Nephron (organoid): Measurements from ENCODE around the gene SHROOM2.

Experiments
- H3K27ac Mint-ChIP-seq, 3 experiments: 2 replicates each; pipeline ENCODE4 v1.8.0; 2020; ENCODE audit warnings: mixed read lengths in 3 of 3, mild to moderate bottlenecking in 2 of 3, moderate library complexity in 1 of 3
- H3K27me3 Mint-ChIP-seq: 2 replicates; pipeline ENCODE4 v1.8.0; 2021; ENCODE audit warnings: low read depth, mild to moderate bottlenecking, moderate library complexity, mixed read lengths
- H3K36me3 Mint-ChIP-seq: 2 replicates; pipeline ENCODE4 v1.8.0; 2020; ENCODE audit warnings: low read depth, mixed read lengths
- H3K4me1 Mint-ChIP-seq: 2 replicates; pipeline ENCODE4 v1.8.0; 2020; ENCODE audit warnings: mixed read lengths
- H3K4me3 Mint-ChIP-seq, 3 experiments: 2 replicates each; pipeline ENCODE4 v1.8.0; 2020; ENCODE audit warnings: mild to moderate bottlenecking in 3 of 3, mixed read lengths in 3 of 3, moderate library complexity in 2 of 3
- H3K9me3 Mint-ChIP-seq: 2 replicates; pipeline ENCODE4 v1.8.0; 2020; ENCODE audit warnings: mixed read lengths
- TF ChIP-seq, protein P1 (sequence below), 3 experiments: fragments of 200-600 bp; sonication (generic); IDR thresholded peaks; one replicate each; pipeline ENCODE4 v1.5.0; 2021; ENCODE audit warnings: antibody characterized with exemption in 3 of 3; ENCODE audit not compliant: unreplicated experiment in 3 of 3

The SHROOM2 gene

DNA sequence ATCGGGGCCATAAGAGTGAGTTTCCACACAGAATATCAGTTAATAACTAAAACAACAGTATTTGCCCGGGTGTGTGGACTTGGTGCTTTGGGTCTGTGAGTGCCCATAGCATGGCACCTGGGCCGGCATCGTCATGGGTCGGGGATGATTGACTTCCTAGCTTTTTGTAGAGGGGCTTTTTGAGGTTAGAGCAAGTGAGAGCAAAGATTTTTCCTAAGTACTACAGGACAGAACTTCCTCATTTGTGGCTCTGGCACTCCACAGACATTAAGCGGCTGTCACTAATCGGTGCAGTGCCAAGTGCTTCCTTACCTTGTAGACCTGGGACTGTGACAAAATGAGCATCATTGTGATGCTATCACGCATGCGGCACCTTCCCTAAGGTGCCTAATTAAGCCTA lies 81.0 kb downstream of the SHROOM2 start:
- TF ChIP-seq, protein P1, sequence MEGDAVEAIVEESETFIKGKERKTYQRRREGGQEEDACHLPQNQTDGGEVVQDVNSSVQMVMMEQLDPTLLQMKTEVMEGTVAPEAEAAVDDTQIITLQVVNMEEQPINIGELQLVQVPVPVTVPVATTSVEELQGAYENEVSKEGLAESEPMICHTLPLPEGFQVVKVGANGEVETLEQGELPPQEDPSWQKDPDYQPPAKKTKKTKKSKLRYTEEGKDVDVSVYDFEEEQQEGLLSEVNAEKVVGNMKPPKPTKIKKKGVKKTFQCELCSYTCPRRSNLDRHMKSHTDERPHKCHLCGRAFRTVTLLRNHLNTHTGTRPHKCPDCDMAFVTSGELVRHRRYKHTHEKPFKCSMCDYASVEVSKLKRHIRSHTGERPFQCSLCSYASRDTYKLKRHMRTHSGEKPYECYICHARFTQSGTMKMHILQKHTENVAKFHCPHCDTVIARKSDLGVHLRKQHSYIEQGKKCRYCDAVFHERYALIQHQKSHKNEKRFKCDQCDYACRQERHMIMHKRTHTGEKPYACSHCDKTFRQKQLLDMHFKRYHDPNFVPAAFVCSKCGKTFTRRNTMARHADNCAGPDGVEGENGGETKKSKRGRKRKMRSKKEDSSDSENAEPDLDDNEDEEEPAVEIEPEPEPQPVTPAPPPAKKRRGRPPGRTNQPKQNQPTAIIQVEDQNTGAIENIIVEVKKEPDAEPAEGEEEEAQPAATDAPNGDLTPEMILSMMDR (IDR thresholded peaks at IDR 0.05; ENCODE audit: unreplicated experiment in 3 of 3) = no peak
- no peak overlapping the region for H3K4me3 Mint-ChIP-seq
- peaks cover 13% of the 10 kb centered on the region for H3K36me3 Mint-ChIP-seq
- peaks cover 24% of the 10 kb centered on the region for H3K4me1 Mint-ChIP-seq
- H3K27me3 Mint-ChIP-seq = no peaks in the 10 kb centered on the region
- peaks cover 2% of the 10 kb centered on the region for H3K9me3 Mint-ChIP-seq
- peak overlapping the region; percentile 77 to 84 (median 77) for H3K27ac Mint-ChIP-seq

DNA sequence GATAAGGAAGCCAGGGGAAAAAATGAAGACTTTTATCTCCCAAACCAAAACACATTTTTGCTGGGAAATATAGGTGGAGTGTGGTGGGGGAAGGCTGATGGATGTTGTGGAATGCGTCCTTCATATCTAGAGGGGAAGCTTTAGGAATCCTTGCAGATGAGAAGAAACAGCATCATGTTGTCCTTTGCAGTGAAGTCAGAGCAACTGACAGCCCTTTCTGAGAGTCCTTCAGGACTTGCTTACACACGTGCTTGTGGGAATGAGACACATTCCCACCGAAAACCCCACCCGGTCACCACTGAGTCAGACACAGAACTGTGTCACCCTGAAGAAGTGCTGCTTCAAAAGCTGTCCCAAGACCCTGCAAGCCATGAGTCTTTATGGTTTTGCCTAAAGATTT lies 81.5 kb downstream of the SHROOM2 start:
- TF ChIP-seq, protein P1 (IDR thresholded peaks at IDR 0.05; ENCODE audit: unreplicated experiment in 3 of 3) = no peak
- H3K4me1 Mint-ChIP-seq = peaks cover 24% of the 10 kb centered on the region
- H3K4me3 Mint-ChIP-seq = no peak overlapping the region
- peaks cover 3% of the 10 kb centered on the region for H3K9me3 Mint-ChIP-seq
- H3K27ac Mint-ChIP-seq = peak overlapping the region; percentile 77 to 84 (median 77)
- peaks cover 18% of the 10 kb centered on the region for H3K36me3 Mint-ChIP-seq
- H3K27me3 Mint-ChIP-seq = no peaks in the 10 kb centered on the region

DNA sequence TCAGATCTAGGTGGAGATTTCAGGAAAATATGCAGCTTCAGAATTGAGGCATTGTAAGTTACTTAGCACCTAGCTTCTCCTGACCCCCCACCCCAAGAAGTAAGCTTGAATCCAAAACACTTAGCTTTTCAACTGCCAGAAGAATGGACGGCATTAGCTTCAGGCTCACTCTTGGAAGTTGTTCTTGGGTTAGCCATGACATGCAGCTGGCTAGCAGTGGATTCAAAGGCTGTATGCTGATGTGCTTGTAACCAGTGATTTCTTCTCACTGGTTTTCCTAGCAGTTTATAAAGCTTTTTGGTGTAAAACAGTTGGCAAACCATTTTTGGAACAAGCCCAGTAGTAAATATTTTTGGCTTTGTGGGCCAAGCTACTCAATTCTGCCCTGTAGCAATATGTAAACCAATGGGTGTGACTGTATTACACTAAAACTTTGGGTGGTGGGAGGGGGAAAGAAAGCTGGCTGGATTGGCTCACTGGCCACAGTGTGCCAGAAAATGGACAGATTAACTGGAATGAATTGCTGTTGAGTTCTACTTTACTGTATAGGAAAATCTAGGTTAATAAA lies 85.6 kb downstream of the SHROOM2 start:
- H3K9me3 Mint-ChIP-seq = peaks cover 6% of the 10 kb centered on the region
- H3K27me3 Mint-ChIP-seq = no peaks in the 10 kb centered on the region
- H3K27ac Mint-ChIP-seq = no peak overlapping the region
- peaks cover 18% of the 10 kb centered on the region for H3K4me1 Mint-ChIP-seq
- peaks cover 28% of the 10 kb centered on the region for H3K36me3 Mint-ChIP-seq
- no peak overlapping the region for H3K4me3 Mint-ChIP-seq
- TF ChIP-seq, protein P1 (IDR thresholded peaks at IDR 0.05; ENCODE audit: unreplicated experiment in 3 of 3) = no peak

DNA sequence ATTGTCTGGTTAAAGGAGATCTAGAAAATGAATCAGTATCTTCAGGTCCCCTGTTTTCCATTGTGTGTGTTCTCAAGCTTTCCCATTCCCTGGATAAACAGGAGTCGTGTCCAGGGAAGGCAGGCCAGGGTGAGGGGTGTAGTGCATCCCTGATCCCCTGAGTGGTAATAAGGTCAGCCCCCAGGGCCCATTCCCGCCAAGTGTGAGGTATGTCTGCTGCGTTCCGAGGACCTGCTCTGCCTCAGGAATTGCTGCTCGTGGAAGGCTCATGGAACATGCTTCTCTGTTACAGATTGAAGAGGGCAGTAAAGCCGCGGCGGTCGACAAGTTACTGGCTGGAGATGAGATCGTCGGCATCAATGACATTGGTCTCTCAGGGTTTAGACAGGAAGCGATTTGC lies 87.1 kb downstream of the SHROOM2 start:
- TF ChIP-seq, protein P1 (IDR thresholded peaks at IDR 0.05; ENCODE audit: unreplicated experiment in 3 of 3) = no peak
- no peaks in the 10 kb centered on the region for H3K27me3 Mint-ChIP-seq
- H3K36me3 Mint-ChIP-seq = peaks cover 35% of the 10 kb centered on the region
- no peak overlapping the region for H3K4me3 Mint-ChIP-seq
- H3K9me3 Mint-ChIP-seq = peaks cover 6% of the 10 kb centered on the region
- peaks cover 18% of the 10 kb centered on the region for H3K4me1 Mint-ChIP-seq
- H3K27ac Mint-ChIP-seq = no peak overlapping the region

DNA sequence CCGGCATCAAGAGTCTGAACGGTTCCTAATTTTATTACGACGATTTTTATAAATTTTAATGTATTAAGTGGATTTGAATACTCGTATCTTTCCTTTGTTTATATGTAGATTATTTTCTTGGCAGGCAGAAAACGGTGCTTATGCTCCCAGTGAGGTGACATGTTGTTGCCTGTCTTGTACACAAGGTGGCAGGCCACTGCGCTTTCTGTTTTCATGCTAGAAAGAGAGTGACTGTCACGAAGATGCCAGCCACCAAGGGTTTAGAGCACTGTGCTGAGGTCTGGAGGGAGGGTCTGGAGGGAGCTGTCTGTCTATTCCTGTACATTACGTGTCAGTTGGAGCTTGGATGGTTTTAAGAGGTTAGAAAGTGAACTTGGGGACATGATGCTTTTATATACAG lies 87.7 kb downstream of the SHROOM2 start:
- Mint-ChIP-seq H3K36me3 (peaks cover 35% of the 10 kb centered on the region), H3K4me1 (peaks cover 19% of the 10 kb centered on the region), H3K27ac (peak overlapping the region in 2 of 3 experiments; percentile 5 to 65), H3K27me3 (no peaks in the 10 kb centered on the region), H3K4me3 (no peak overlapping the region), H3K9me3 (peaks cover 6% of the 10 kb centered on the region)
- TF ChIP-seq, protein P1 (IDR thresholded peaks at IDR 0.05; ENCODE audit: unreplicated experiment in 3 of 3) = peak in 2 of 3 experiments; percentile 44 to 48

DNA sequence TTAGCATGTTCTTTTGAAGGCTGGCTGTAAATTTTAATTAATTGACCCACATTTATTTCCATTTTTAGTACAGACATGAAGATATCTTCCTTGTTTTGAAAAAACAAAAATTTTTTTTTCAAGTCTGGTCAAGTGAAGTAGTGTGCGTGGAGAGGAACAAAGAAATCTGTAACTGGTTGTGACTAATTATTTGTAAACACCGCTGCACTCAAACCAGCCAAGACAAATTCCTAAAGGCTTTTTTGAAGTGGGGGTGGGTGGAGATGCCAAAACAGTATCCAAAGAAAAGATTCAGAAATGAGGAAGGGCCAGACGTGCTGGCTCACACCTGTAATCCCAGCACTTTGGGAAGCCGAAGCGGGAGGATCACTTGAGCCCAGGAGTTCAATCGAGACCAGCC lies 88.3 kb downstream of the SHROOM2 start:
- H3K9me3 Mint-ChIP-seq = peaks cover 6% of the 10 kb centered on the region
- peaks cover 19% of the 10 kb centered on the region for H3K4me1 Mint-ChIP-seq
- TF ChIP-seq, protein P1 (IDR thresholded peaks at IDR 0.05; ENCODE audit: unreplicated experiment in 3 of 3) = no peak
- H3K27ac Mint-ChIP-seq = no peak overlapping the region
- peaks cover 35% of the 10 kb centered on the region for H3K36me3 Mint-ChIP-seq
- H3K4me3 Mint-ChIP-seq = no peak overlapping the region
- no peaks in the 10 kb centered on the region for H3K27me3 Mint-ChIP-seq
